GM19025 (cell line): Measurements from ENCODE around the gene SPIB.

ENCODE experiments used
- ATAC-seq: cut with Tn5 transposase; IDR thresholded peaks from one replicate; pipeline ENCODE4 v1.9.1; 2021; ENCODE audit warnings: mild to moderate bottlenecking, low read depth, moderate library complexity; ENCODE audit not compliant: unreplicated experiment

The SPIB gene

DNA sequence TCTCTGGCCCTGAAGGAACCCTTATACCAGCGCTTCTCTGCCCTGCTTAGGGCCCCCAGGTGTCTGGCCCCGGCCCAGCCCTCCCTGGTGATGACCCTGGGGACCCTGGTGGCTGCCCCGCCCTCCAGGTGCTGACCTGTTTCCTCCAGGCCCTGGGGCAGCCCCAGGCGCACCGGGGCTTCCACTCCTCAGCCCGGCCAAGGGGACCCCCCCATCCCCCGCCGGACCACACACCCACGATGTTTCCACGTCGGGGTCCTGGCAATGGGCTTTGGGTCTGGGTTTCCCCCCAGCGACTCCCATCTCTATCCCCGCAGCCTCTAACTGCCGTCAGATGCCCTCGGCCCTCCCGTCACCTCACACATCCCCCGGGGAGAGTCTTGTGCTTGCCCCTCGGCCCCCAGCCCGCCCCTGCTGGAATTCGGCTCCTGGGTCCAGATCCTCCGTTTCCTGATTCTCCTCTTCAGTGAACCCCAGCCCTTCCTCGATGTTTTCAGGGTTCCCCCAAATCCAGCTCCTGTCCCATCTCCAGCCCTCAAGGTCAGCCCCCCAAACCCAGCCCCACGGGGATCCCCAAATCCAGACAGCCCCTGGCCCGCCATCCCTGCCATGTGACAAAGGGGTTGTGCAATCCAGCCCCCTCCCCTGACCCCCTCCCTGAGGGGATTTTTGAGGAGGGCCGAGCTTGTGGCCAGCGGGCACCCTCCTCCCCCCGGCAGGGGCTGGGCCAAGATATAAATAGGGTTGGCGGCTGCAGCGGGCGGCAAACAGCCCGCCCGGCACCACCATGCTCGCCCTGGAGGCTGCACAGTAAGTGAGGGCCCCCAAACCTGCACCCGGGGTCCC, at the start of gene SPIB:
Gene SPIB, plus strand, starts transcription at position 763 of the 846 bp plus-strand sequence. Its CDS starts 25 bp downstream, at position 788.
- no peak for ATAC-seq

DNA sequence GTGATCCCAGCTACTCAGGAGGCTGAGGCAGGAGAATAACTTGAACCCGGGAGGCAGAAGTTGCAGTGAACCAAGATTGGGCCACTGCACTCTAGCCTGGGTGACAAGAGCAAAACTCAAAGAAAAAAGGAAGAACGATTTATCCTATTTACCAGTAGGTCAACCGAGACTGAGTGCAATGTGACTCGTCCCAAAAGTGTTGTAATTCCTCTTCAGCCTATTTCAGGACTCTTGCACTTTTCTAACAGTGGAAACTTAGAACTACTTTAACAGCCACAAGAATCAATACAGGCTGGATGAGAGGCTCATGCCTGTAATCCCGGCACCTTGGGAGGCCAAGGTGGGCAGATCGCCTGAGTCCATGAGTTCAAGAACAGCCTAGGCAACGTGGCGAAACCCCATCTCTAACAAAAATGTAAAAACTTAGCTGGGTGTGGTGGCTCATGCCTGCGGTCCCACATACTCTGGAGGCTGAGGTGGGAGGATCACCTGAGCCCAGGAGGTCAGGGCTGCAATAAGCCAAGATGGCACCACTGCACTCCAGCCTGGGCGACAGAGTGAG, 46.7 kb upstream of the SPIB start:
- no peak for ATAC-seq

- peak; percentile 86 for ATAC-seq
Measured at GRCh38 chr19:50376166-50377050, 42.3 kb upstream of the SPIB start, which contains the start of gene NR1H2. TSS of gene NR1H2 (plus strand) at chr19:50376457. CDS start at chr19:50377606, 1,149 bp downstream.

DNA sequence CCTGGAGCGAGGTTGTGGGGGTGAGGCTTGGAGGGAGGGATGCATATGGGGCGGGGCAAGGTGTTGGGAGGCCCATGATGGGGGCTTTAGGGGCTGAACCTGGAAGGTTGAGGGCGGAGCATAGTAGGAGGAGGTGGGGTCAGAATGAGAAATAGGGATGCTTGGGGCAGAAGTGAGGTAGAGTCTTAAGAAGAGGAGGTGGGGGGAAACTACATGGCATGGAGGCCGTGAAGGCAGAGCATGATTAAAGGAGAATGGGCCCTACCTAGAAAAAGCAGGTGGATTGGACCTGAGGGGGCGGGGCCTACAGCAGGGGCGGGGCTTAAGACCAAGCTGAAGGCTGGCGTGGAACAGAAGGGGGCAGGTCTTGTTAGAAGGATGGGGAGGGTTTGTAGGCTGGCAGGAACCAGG, 41.7 kb upstream of the SPIB start:
- ATAC-seq, result no peak

DNA sequence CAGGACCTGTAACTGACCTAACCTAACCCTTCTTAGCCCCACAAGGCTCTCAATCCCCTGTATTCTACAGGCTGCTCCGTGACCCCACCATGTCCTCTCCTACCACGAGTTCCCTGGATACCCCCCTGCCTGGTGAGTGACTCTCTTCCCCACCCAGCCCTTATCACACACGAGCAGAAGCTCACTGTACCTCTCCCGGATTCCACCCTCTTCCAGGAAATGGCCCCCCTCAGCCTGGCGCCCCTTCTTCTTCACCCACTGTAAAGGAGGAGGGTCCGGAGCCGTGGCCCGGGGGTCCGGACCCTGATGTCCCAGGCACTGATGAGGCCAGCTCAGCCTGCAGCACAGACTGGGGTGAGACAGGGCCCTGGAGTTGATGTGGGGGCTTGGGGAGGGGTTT, 41.2 kb upstream of the SPIB start:
- ATAC-seq, result no peak

DNA sequence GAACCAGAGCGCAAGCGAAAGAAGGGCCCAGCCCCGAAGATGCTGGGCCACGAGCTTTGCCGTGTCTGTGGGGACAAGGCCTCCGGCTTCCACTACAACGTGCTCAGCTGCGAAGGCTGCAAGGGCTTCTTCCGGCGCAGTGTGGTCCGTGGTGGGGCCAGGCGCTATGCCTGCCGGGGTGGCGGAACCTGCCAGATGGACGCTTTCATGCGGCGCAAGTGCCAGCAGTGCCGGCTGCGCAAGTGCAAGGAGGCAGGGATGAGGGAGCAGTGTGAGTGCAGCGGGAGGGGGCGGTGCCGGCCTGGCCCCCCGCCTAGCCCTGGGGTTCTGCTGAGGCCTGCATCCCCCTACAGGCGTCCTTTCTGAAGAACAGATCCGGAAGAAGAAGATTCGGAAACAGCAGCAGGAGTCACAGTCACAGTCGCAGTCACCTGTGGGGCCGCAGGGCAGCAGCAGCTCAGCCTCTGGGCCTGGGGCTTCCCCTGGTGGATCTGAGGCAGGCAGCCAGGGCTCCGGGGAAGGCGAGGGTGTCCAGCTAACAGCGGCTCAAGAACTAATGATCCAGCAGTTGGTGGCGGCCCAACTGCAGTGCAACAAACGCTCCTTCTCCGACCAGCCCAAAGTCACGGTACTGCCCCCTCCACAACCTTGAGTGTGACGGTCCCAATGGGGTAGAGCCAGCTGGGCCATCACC, 40.4 kb upstream of the SPIB start:
- no peak for ATAC-seq

GRCh38 chr19:50378863-50379236, 39.9 kb upstream of the SPIB start:
- ATAC-seq, result no peak

GRCh38 chr19:50379602-50380001, 39.1 kb upstream of the SPIB start:
- no peak for ATAC-seq

DNA sequence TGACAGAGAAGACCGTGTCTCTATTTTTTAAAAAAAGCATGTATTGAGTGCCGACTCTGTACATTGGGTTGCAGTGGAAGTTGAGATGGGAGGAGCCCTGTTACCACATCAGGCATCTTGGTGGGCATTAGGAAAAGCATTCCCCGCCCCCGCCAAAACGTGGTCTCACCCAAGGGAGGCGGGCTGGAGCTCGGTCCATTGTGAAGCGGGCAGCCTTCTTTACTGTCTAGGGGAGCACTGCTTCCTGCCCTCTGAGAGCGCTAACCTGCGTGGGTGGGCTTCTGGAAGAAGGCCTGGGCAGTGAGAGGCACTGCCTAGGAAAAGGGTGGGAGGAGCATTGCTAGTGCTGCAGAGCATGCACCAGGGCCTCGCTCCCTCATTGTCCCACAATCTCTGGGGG, 38.6 kb upstream of the SPIB start:
- no peak for ATAC-seq

DNA sequence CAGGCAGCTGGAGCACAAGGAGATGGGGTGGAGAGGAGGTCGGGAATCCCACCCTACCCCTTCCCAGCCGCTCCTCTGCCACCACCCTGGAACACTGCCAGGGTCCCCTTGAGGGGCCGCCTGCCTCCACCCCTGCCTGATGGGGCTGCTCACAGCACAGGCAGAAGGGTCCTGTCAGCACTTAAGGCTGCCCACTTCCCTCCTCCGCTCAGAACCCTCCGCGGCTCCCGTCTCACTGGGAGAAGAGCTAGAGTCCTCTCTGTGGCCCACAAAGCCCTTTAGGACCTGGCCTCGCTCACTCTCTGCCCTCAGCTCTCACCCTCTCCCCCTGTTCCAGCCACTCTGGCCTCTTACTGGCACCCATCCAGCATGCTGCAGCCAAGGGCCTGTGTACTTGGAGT, 38.0 kb upstream of the SPIB start:
- no peak for ATAC-seq

GRCh38 chr19:50381881-50382729, 36.6 kb upstream of the SPIB start:
- no peak for ATAC-seq

GRCh38 chr19:50383001-50383851, 35.5 kb upstream of the SPIB start:
- no peak for ATAC-seq

- ATAC-seq, result peak; percentile 90
Measured at GRCh38 chr19:50383852-50384684, 34.7 kb upstream of the SPIB start, which contains the start of gene POLD1. TSS of gene POLD1 (plus strand) at chr19:50384347. CDS start at chr19:50398852, 14,505 bp downstream.

DNA sequence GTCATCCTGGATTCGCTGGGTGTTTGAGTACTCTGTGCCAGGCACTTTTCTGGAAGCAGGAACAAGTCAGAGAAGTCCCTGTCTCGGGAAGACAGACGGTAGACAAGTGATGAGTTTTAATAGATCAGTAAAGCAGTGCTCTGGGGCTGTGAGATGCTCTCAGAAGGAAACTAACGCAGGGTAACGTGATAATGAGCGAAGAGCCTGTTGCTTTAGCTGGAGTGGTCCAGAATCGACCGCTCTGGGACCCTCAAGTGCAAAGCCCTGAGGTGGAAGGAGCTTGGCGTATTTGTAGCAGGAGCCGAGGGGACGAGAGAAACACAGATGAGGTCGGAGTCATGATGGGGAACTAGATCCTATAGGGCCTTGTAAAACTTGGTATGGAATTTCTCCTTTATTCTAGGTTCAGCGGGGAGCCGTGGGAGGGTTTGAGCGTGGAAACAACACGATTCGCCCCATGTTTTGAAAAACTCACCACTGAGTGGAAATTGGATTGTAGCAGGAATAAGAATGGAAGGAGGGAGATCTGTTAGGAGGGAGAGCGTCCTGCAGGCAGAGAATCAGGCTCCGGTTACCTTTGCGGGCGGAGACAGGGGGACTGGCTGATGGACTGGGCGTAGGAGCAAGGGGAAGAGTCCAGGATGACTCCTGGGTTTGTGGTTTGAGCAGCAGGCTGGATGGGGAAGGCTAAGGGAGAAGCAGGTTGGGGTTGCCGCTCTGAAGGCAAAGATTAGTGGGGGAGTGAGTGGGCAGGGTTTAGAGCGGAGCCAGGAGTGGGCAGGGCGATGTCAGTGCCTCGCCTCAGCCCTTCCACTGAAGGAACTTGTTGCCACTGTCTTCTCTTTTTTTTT, 33.8 kb upstream of the SPIB start:
- ATAC-seq, result no peak

DNA sequence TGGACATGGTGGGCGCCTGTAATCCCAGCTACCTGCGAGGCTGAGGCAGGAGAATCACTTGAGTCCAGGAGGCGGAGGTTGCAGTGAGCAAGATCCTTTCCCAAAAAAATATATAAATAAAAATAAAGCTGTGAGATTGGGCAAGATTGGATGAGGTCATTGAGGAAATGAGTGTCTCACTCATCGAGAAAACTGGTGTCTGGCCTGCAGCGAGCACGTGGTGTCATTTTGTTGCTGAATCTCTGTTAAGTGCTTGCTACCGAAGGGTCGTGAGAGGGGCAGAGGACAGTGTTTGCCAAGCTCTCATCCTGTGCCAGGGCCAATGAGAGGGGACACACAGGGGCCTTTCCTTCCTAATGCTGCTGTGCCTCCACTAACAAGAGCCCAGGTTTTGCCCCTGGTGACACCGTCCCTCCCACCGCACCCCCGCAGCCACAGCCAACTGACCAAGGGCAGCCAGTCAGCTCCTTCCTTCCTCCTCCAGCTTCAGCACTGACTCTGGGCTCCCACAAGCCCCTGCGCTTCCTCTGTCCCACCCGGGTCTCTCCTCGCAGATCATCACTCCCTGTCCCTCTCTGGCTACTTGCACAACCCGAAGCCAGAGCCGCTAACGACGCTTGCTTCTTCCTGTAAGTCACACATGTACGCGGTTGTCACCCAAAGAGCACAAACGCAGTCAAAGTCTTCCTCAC, 31.4 kb upstream of the SPIB start:
- no peak for ATAC-seq

DNA sequence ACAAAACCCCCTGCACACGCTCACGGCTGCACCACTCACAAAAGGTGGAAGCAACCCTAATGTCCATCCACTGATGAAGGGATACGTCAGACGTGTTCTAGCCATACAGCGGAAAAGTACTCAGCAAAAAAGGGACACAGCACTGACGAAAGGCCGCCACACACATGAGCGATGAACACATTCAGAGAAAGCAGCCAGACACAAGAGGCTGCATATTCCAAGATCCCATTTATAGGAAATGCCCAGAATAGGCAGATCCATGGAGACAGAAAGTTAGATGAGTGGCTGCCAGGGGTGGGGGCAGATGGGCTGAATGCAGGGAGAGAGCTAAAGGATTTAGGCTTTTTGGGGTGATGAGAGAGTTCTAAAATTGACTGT, 30.9 kb upstream of the SPIB start:
- ATAC-seq, result no peak
